HCT116 (cell line): ENCODE data around the gene MSRB2. TPM values are rescaled to one million over a fixed set of nuclear protein-coding genes. Genes with fewer than 3 reads are reported as not detected.

ENCODE experiments used
- ATAC-seq: fragments of 200-7000 bp; cut with Tn5 transposase; 2 replicates; pipeline ENCODE4 v1.9.1; 2020; ENCODE audit warnings: mild to moderate bottlenecking, moderate library complexity
- BruUV-seq: library from RNA; stranded (reverse); fragments of 400-500 nt; replicated peaks from 2 replicates; lab custom pipeline; 2021; lab: Mats Ljungman, UMichigan
- CTCF ChIA-PET: fragments of 300-600 bp; sonication (Branson Sonifier 250); formaldehyde crosslinking; loops from one replicate; lab custom pipeline; 2021; ENCODE audit warnings: antibody characterized with exemption; lab: Charles Lee
- POLR2A ChIA-PET: fragments of 300-600, 350-600 bp; sonication (Branson Sonifier 250); formaldehyde crosslinking; loops from one replicate; lab custom pipeline; 2021; ENCODE audit warnings: antibody characterized with exemption; lab: Charles Lee
- RAD21 ChIA-PET, 2 experiments: fragments of 300-600 bp; sonication (Branson Sonifier 250); formaldehyde crosslinking; loops; one replicate each; lab custom pipeline; 2023; ENCODE audit warnings: low total read pairs in 2 of 2; ENCODE audit not compliant: uncharacterized antibody in 2 of 2, unreplicated experiment in 2 of 2, low non-redundant PET in 1 of 2; lab: Charles Lee
- DNase-seq: peaks from one replicate; pipeline ENCODE4 v3.0.0-alpha.2; 2010; ENCODE audit warnings: low read depth, low spot score
- H2AFZ ChIP-seq: fragments of 200-600 bp; shearing (Covaris generic), sonication (generic); 2 replicates; pipeline ENCODE4 v1.6.1; 2017; ENCODE audit warnings: low read depth, mixed run types, mixed read lengths, antibody characterized with exemption, low read length; ENCODE audit not compliant: poor library complexity, severe bottlenecking
- H3K27ac ChIP-seq: 2 replicates; pipeline ENCODE4 v1.5.1; 2012; ENCODE audit warnings: low read depth, low read length
- H3K27me3 ChIP-seq: fragments of 200-600 bp; sonication (generic); 2 replicates; pipeline ENCODE4 v1.6.1; 2016; ENCODE audit warnings: mixed run types, low read length, mixed read lengths; ENCODE audit not compliant: insufficient read depth
- H3K36me3 ChIP-seq, 2 experiments: fragments of 200-500 bp in 1 of 2; fragments of 200-600 bp in 1 of 2; sonication (Bioruptor generic) in 1 of 2; sonication (generic) in 1 of 2; 2 replicates each; pipeline versions ENCODE4 v1.5.1 to v1.6.1; 2014 to 2016; ENCODE audit warnings: low read length in 2 of 2, inconsistent platforms in 1 of 2, mixed read lengths in 1 of 2, mixed run types in 1 of 2; ENCODE audit not compliant: insufficient read depth in 2 of 2, control insufficient read depth in 1 of 2
- H3K4me1 ChIP-seq, 2 experiments: fragments of 200-600 bp in 1 of 2; sonication (generic) in 1 of 2; 2 replicates each; pipeline versions ENCODE4 v1.5.1 to v1.6.1; 2012 to 2017; ENCODE audit warnings: low read length in 2 of 2, inconsistent platforms in 1 of 2, mild to moderate bottlenecking in 1 of 2, mixed read lengths in 1 of 2, mixed run types in 1 of 2, moderate library complexity in 1 of 2; ENCODE audit not compliant: insufficient read depth in 2 of 2, control insufficient read depth in 1 of 2
- H3K4me2 ChIP-seq: fragments of 200-600 bp; sonication (generic); 2 replicates; pipeline ENCODE4 v1.6.1; 2017; ENCODE audit warnings: mixed run types, low read length, mixed read lengths
- H3K4me3 ChIP-seq, 2 experiments: fragments of 200-600 bp in 1 of 2; sonication (generic) in 1 of 2; replicated peaks in 1 of 2; 2 replicates each; pipeline ENCODE4 v1.5.1; 2011 to 2016; ENCODE audit warnings: low read length in 2 of 2, control low read depth in 1 of 2, low read depth in 1 of 2, mild to moderate bottlenecking in 1 of 2, mixed read lengths in 1 of 2, mixed run types in 1 of 2
- H3K79me2 ChIP-seq: fragments of 200-600 bp; sonication (generic); 2 replicates; pipeline ENCODE4 v1.6.1; 2017; ENCODE audit warnings: mild to moderate bottlenecking, mixed run types, low read length, moderate library complexity, mixed read lengths; ENCODE audit not compliant: insufficient read depth
- H3K9ac ChIP-seq: fragments of 200-600 bp; sonication (generic); 2 replicates; pipeline ENCODE4 v1.6.1; 2016; ENCODE audit warnings: low read length, mixed read lengths
- H3K9me2 ChIP-seq: fragments of 200-600 bp; sonication (generic), shearing (Covaris generic); 2 replicates; pipeline ENCODE4 v1.6.1; 2017; ENCODE audit warnings: mixed run types, mild to moderate bottlenecking, moderate library complexity; ENCODE audit not compliant: insufficient read depth
- H3K9me3 ChIP-seq, 2 experiments: fragments of 200-500 bp in 1 of 2; fragments of 200-600 bp in 1 of 2; sonication (Bioruptor generic) in 1 of 2; sonication (generic) in 1 of 2; 2 replicates each; pipeline ENCODE4 v1.6.1; 2014 to 2017; ENCODE audit warnings: low read length in 2 of 2, mixed read lengths in 2 of 2, inconsistent platforms in 1 of 2, low read depth in 1 of 2, mild to moderate bottlenecking in 1 of 2, mixed run types in 1 of 2, moderate library complexity in 1 of 2; ENCODE audit not compliant: control insufficient read depth in 1 of 2, insufficient read depth in 1 of 2
- H4K20me1 ChIP-seq: fragments of 200-600 bp; sonication (generic), shearing (Covaris generic); 2 replicates; pipeline ENCODE4 v1.6.1; 2017; ENCODE audit warnings: mixed run types, mild to moderate bottlenecking, moderate library complexity; ENCODE audit not compliant: insufficient read depth
- CTCF ChIP-seq, 3 experiments: fragments of 200-600 bp in 1 of 3; sonication (generic) in 1 of 3; IDR thresholded peaks in 2 of 3; conservative IDR thresholded peaks in 1 of 3; 2 replicates each; pipeline ENCODE4 v1.5.1; 2012 to 2017; ENCODE audit warnings: low read depth in 2 of 3, low read length in 2 of 3, antibody characterized with exemption in 1 of 3, borderline replicate concordance in 1 of 3, control low read depth in 1 of 3, mild to moderate bottlenecking in 1 of 3, mixed read lengths in 1 of 3, mixed run types in 1 of 3, moderate library complexity in 1 of 3; ENCODE audit not compliant: insufficient read depth in 1 of 3
- EZH2 ChIP-seq: fragments of 200-600 bp; sonication (generic); IDR thresholded peaks from 2 replicates; pipeline ENCODE4 v1.6.1; 2017; ENCODE audit warnings: antibody characterized with exemption, mixed run types
- JUND ChIP-seq: IDR thresholded peaks from 2 replicates; pipeline ENCODE4 v1.6.1; 2012
- MAX ChIP-seq: IDR thresholded peaks from 2 replicates; pipeline ENCODE4 v1.6.1; 2012
- RAD21 ChIP-seq: IDR thresholded peaks from 2 replicates; pipeline ENCODE4 v1.6.1; 2012; ENCODE audit warnings: low read depth, mild to moderate bottlenecking
- SIN3A ChIP-seq: IDR thresholded peaks from 2 replicates; pipeline ENCODE4 v1.6.1; 2012; ENCODE audit warnings: low read depth
- ZBTB33 ChIP-seq: IDR thresholded peaks from 2 replicates; pipeline ENCODE4 v1.6.1; 2011; ENCODE audit warnings: mild to moderate bottlenecking, low read length, moderate library complexity; ENCODE audit not compliant: insufficient replicate concordance; ENCODE audit errors: extremely low read depth
- ZNF274 ChIP-seq: fragments of 200-500 bp; sonication (Bioruptor generic); IDR thresholded peaks from 2 replicates; pipeline ENCODE4 v1.6.1; 2014; ENCODE audit warnings: mild to moderate bottlenecking, low read depth, low read length, inconsistent platforms
- intact Hi-C: fragments of 100-400 bp; cut with micrococcal nuclease; formaldehyde crosslinking; loops from 2 replicates; pipeline ENCODE4 v1.10.0; 2022
- total RNA-seq: library from RNA; stranded (reverse); gene quantifications from one replicate; pipeline ENCODE4 v1.2.1, GENCODE V29; 2021; ENCODE audit not compliant: unreplicated experiment

Gene MSRB2
- total RNA-seq, 1 experiment from 2014 or later, result 13.6 TPM

GRCh38 chr10:23058366-23058765, 37.0 kb upstream of the MSRB2 start:
- no peaks in the 10 kb centered on the region for H3K9me3 ChIP-seq
- ChIA-PET POLR2A (no interaction called here), CTCF (no interaction called here), RAD21 (no interaction called here)
- intact Hi-C loops, result no loop called here
- no peaks in the 10 kb centered on the region for H3K79me2 ChIP-seq
- H3K4me1 ChIP-seq, result peaks cover 0 to under 1% of the 10 kb centered on the region in 2 experiments; a peak in 3 of 4 replicates
- H3K9ac ChIP-seq, result no peak overlapping the region
- H3K27ac ChIP-seq, result no peak overlapping the region
- H3K4me3 ChIP-seq, result no peak overlapping the region
- no peaks in the 10 kb centered on the region for H3K36me3 ChIP-seq
- no peaks in the 10 kb centered on the region for H4K20me1 ChIP-seq
- no TSS peak for BruUV-seq
- H2AFZ ChIP-seq, result no peak overlapping the region
- DNase-seq (no peak), ATAC-seq (no peak)
- no peaks in the 10 kb centered on the region for H3K27me3 ChIP-seq
- TF ChIP-seq JUND, result no peak
- TF ChIP-seq RAD21, result no peak
- TF ChIP-seq MAX, result no peak
- no peak for TF ChIP-seq ZNF274
- TF ChIP-seq CTCF (IDR thresholded peaks at IDR 0.05 in 2 of 3, conservative IDR thresholded peaks at IDR 0.05 in 1 of 3; ENCODE audit: borderline replicate concordance in 1 of 3, insufficient read depth in 1 of 3, low read depth in 2 of 3, low read length in 2 of 3), result no peak
- TF ChIP-seq EZH2, result no peak
- no peak for TF ChIP-seq ZBTB33
- no peak for TF ChIP-seq SIN3A
- no peaks in the 10 kb centered on the region for H3K9me2 ChIP-seq
- H3K4me2 ChIP-seq, result no peak overlapping the region
